GM21360 (cell line): ENCODE measurements around the gene CYBB.
A peak's percentile ranks its signal among the peaks of the same experiment; 100 is the strongest.

Experiments used
- ATAC-seq: cut with Tn5 transposase; IDR thresholded peaks from one replicate; pipeline ENCODE4 v1.9.1; 2021; ENCODE audit warnings: mild to moderate bottlenecking, moderate library complexity; ENCODE audit not compliant: unreplicated experiment

The CYBB gene

GRCh38 chrX:37834937-37835336 lies 55.1 kb downstream of the CYBB start:
- no peak for ATAC-seq

- ATAC-seq = no peak
Measured at GRCh38 chrX:37840931-37841330, 61.1 kb downstream of the CYBB start.

- ATAC-seq = no peak
Measured at GRCh38 chrX:37844622-37845021, 64.8 kb downstream of the CYBB start.

GRCh38 chrX:37846141-37846540 lies 66.3 kb downstream of the CYBB start:
- ATAC-seq = no peak

- ATAC-seq = no peak
Measured at GRCh38 chrX:37846558-37846933, 66.7 kb downstream of the CYBB start.

- ATAC-seq = peak; percentile 99
Measured at GRCh38 chrX:37846934-37847732, 67.3 kb downstream of the CYBB start, which contains the start of gene DYNLT3. Gene DYNLT3 (minus strand): TSS chrX:37847571. CDS start chrX:37847510, 61 bp downstream.

- peak; percentile 8 for ATAC-seq
Measured at GRCh38 chrX:37847733-37848197, 67.9 kb downstream of the CYBB start.

- no peak for ATAC-seq
Measured at GRCh38 chrX:37854148-37854547, 74.3 kb downstream of the CYBB start.

- ATAC-seq = no peak
Measured at GRCh38 chrX:37854748-37855147, 74.9 kb downstream of the CYBB start.

- no peak for ATAC-seq
Measured at GRCh38 chrX:37860721-37861120, 80.9 kb downstream of the CYBB start.

GRCh38 chrX:37862851-37863250 lies 83.0 kb downstream of the CYBB start:
- no peak for ATAC-seq
